Ramos (cell line): Measurements from ENCODE around the gene CCR3.

Experiments
- in situ Hi-C: fragments of 300-500 bp; cut with MboI; formaldehyde crosslinking; loops from one replicate; pipeline ENCODE4 v1.14.3; 2022; ENCODE audit warnings: low sequenced_read_pairs; ENCODE audit not compliant: unreplicated experiment

The CCR3 gene

GRCh38 chr3:46293035-46293724 is 50.9 kb downstream of the CCR3 start:
- in situ Hi-C loops = no loop called here

GRCh38 chr3:46293991-46294833 is 52.0 kb downstream of the CCR3 start:
- in situ Hi-C loops = no loop called here

GRCh38 chr3:46296826-46297225 is 54.6 kb downstream of the CCR3 start:
- in situ Hi-C loops = no loop called here

- in situ Hi-C loops = no loop called here
These were observed 55.6 kb downstream of the CCR3 start for GRCh38 chr3:46297658-46298423.

- in situ Hi-C loops = no loop called here
These were observed 56.8 kb downstream of the CCR3 start for GRCh38 chr3:46298871-46299607.

- in situ Hi-C loops = no loop called here
These were observed 57.6 kb downstream of the CCR3 start for GRCh38 chr3:46299608-46300460.

GRCh38 chr3:46300461-46300789 is 58.2 kb downstream of the CCR3 start:
- in situ Hi-C loops = no loop called here

- in situ Hi-C loops = no loop called here
These were observed 59.0 kb downstream of the CCR3 start for GRCh38 chr3:46301122-46301835.

- in situ Hi-C loops = no loop called here
These were observed 61.0 kb downstream of the CCR3 start for GRCh38 chr3:46303240-46303639.

- in situ Hi-C loops = no loop called here
These were observed 62.5 kb downstream of the CCR3 start for GRCh38 chr3:46304739-46305138.

GRCh38 chr3:46312991-46313390 is 70.7 kb downstream of the CCR3 start:
- in situ Hi-C loops = no loop called here

- in situ Hi-C loops = no loop called here
These were observed 72.3 kb downstream of the CCR3 start for GRCh38 chr3:46314517-46314916.

- in situ Hi-C loops = no loop called here
These were observed 73.9 kb downstream of the CCR3 start for GRCh38 chr3:46316206-46316605.
